Stimulated activated CD8-positive, alpha-beta memory T cell treated with anti-CD3 and anti-CD28 coated beads, Interleukin-4, amount 100 ng/mL, for 4 hours (primary cell): ENCODE measurements around the gene ELK1.
"Not testable (repeated sequence)": the region's sequence is repeated elsewhere in the genome, so short reads cannot be mapped to it uniquely, and the experiment has no call there.

Experiments
- DNase-seq, 2 donors: peaks; one replicate each; pipeline ENCODE4 v3.0.0-alpha.2; 2020; ENCODE audit warnings: low read depth in 2 of 2, low spot score in 1 of 2

The ELK1 gene

GRCh38 chrX:47613082-47613481, 37.3 kb downstream of the ELK1 start:
- DNase-seq, result no peak

- DNase-seq, result no peak
Observed at GRCh38 chrX:47612418-47612817, 37.9 kb downstream of the ELK1 start.

DNA sequence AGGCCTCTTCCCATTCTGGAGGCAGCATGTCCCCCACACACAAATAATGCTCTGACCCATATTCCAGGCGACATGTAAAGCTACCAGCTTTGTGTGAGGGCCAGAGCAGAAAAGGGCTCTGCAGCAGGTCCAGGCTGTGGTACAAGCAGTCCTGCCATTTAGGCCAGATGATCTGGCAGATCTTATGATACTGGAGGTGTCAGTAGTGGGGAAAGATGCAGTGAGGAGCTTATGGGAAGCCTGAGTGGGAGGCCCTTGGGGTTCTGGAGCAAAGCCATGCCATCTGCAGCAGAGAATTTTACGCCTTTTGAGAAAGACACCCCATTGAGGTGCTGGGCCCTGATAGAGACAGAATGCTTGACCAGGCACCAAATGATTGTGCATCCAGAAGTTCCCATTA, 38.4 kb downstream of the ELK1 start:
- DNase-seq, result no peak

GRCh38 chrX:47611489-47611888, 38.9 kb downstream of the ELK1 start:
- DNase-seq, result no peak

DNA sequence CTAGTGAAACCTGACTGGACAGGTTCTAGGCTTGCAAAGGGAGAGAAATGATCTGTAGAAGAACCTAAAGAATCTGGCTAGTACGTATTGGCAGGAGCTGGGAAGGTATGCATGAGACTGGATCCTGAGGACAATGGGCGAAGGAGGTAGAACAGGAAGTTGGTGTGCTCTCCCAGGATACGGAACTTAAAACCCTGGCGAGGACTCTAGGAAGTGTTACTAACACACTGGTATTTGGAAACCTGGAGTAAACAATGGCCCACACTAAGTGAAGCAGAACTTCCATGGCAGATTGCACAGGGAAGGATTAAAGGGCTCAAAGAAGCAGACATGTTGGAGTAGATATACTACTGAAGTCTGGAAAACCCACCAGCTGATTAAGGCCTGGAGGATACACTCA, 39.9 kb downstream of the ELK1 start:
- DNase-seq, result no peak

- no peak for DNase-seq
Observed at GRCh38 chrX:47608130-47608810, 42.1 kb downstream of the ELK1 start.

- DNase-seq, result no peak
Observed at GRCh38 chrX:47607091-47607490, 43.3 kb downstream of the ELK1 start.

DNA sequence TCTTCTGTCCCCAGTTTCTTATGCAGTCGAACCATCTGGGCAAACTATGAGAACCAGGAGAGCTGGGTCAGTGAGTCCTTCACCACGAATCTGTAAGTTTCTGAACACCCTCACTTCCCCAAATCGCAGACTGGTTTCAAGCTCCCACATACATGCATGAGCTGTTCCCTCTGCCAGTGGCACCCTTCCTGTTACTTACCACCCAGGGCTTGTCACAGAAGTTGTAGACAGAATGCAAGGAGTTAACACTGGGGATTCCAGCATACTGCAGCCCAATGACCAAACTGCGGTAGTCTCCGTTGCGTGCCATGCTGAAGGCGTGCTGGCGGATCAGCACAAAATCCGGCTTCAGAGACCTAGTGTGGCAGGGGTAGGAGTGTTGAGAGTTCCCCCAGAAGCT, 45.3 kb downstream of the ELK1 start:
- no peak for DNase-seq

DNA sequence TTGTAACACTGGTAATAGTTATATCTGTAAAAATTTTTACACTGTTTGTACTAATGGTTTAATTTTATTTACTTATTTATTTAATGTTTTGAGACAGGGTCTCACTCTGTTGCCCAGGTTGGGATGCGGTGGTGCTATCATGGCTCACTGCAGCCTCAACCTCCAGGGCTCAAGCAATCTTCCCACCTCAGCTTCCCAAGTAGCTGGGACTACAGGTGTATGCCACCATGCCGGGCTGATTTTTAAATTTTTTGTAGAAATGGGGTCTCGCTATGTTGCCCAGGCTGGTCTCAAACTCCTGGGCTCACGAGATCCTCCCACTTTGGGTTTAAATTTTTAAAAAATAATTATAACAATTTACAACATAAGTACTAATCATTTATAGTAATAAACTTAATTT, 47.2 kb downstream of the ELK1 start:
- DNase-seq, result not testable (repeated sequence)

GRCh38 chrX:47597222-47597621, 53.1 kb downstream of the ELK1 start:
- no peak for DNase-seq

DNA sequence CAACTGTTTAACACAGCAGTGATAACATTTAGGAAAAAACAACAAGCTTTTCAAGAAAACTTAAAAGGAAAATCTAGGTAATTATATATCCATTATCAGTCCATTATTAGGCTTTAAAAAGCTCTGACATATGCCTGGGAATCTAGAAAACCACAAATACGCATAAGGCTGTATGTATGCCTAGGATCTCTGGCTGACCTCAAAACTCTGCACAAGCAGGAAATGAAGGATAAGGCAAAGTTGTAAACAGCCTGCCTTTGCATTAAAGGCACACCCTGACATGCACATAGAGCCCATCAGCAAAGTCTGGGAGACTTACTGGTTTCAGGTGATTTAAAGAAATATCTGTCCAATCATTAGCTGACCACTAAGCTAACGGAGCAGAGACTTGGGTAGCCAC, 54.1 kb downstream of the ELK1 start:
- no peak for DNase-seq

GRCh38 chrX:47595716-47596251, 54.6 kb downstream of the ELK1 start:
- no peak for DNase-seq

DNA sequence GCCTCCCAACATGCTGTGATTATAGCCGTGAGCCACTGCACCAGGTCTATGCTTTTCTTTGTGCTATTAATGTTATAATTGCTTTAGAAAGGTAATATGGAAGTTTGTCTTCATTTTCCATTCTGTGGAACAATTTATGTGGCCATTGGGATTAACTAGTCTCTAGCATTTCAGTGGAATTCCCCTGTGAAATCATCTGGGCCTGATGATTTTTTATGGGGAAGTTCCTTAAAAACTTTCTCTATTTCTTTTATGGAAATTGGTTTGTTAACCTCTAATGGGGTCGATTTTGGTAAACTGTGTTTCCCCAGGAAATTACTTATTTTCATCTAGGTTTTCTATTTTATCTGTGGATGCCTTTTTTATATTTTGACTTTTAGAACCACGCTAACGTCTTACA, 56.8 kb downstream of the ELK1 start:
- DNase-seq, result no peak

DNA sequence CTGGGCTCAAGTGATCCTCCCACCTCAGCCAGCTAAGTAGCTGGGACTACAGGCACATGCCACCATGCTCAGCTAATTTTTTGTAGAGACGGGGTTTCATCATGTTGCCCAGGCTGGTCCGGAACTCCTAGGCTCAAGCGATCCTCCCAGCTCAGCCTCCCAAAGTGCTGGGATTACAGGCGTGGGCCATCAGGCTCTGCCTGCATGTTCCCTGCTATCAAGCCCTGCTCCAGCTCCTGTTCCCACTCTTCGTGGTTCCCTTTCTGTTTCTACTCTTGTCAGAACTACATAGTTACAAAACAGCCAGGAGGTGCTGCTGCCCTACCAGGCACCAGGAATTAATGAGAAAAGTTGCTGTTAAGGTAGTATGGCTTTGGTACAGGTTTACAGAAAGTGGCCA, 59.4 kb downstream of the ELK1 start:
- no peak for DNase-seq

DNA sequence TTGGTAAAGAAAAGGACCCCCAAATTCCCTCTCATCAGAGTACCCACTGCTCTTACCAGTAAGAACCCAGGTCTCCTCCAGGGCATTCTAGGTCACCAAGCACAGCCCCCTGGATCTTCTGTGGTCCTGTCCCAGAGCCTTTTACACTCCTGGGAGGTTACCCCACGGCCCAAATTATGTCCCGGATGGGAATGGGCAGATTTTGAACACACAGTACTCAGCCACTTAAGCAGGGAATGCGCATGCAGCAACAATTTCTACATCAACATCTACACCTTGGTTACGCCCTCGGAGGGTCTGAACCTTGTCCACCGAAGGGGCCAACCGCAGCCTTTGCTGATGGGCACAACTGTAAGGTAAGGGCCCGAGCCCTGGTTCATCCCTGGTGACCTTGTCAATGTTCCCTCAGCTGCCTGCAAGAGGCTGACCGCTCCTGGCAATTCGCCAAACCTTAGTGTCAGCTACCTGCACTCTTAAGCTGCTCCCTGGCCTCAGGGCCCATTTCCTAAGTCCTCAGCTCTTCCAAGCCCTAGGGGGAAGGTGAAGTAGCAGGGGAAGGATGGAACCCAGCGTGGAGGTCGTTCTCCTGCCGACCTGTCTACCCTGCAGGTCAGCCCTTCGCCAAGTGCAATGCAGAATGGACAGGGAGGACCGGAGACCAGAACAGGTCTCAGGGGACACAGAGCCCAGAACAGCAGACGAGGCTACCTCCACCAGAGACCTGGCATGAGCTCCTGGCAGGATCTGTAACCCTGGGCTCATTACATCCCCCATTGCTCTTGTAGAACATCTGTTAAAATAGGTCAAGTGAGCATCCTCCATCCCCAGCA, 62.2 kb downstream of the ELK1 start:
- no peak for DNase-seq

DNA sequence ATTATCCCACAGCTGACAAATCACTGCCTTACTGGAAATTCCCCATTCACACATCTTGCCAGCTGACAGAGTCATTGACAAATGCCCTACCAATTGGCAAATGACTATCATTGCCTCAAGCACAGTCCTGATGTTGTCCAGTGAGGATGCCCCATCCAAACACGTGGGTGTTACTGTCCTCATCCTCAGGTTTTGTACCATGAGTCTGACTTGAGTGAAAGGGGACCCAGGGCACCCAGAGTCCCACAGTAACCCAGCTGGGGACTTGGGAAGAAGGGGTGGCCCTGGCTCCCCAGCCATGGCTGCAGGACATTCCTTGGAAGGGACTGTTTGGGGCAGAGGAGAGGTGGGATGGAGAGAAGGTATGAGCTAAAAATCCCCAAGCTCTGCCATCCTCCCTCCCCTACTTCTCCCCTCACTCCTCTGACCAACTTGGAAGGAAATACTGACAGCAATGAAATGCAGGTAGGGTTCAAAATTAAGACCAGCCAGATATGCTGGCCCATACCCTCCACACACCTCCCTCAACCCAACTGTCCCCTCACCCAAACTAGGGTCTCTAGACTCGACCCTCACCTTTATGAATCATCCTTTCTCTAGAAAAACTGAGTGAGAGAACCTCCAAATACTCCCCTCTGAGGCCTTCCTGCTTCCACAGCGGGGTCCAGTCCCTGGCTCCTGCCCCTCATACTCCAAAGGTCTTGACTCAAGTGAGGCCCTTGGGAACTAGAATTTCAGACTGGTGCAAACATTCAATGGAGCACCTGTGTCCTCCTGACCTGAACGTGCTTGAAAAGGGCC, 63.1 kb downstream of the ELK1 start:
- DNase-seq, result no peak

- no peak for DNase-seq
Observed at GRCh38 chrX:47586043-47586787, 64.1 kb downstream of the ELK1 start.
